ENCODE results near the gene TIGAR.

Gene TIGAR

DNA sequence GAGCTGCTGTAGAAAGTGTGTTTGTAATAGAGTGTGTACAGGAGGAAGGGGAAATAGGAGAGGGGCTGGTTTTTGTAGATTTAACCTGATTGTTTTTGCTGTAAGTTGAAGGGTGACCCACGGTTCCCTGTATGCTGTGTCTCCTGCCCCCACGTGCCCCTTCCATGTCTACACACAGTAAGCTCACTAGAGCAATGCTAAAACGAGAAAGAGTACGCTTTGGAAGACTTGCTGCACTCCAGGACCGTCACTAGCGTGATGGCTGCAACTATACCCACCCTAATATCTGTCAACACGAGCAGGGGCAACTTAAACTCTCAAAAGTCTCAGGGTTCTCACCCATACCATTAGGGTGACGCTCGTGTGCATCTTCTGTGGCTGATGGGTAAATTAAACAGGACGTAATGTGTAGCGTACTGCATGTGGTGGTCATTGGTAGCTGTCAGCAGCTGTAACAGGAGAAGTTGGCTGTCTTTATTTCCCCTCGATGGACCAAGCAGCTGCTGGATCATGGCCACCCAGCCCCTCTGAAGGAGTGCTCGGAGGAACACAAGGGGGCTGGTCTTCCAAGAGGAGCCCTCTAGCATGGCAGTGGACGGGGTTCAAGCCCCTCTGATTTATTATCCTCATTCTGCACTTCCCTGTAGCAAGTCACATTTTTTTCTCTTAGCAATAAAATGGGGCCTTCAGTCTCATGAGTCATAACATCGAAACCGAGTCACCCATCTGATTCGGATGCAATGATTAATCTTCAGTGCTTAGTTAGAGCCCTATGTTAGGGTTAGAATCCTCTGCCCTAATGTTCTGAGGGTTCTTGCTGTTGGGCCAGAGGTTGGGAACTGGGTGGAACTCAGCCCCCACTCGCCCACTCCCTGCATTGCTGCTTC, 33.4 kb upstream of the TIGAR start:
- DNase-seq (ENCODE audit: insufficient read length, low spot score) (no peak), FAIRE-seq (no peak)
- TF ChIP-seq POLR2A (IDR thresholded peaks at IDR 0.05; ENCODE audit: low read depth, low read length), result no peak

- FAIRE-seq, result no peak
- TF ChIP-seq POLR2A (IDR thresholded peaks at IDR 0.05; ENCODE audit: low read depth, low read length), result no peak
- no peak for DNase-seq (ENCODE audit: insufficient read length, low spot score)
Observed at GRCh38 chr12:4288296-4289131, 32.5 kb upstream of the TIGAR start.

DNA sequence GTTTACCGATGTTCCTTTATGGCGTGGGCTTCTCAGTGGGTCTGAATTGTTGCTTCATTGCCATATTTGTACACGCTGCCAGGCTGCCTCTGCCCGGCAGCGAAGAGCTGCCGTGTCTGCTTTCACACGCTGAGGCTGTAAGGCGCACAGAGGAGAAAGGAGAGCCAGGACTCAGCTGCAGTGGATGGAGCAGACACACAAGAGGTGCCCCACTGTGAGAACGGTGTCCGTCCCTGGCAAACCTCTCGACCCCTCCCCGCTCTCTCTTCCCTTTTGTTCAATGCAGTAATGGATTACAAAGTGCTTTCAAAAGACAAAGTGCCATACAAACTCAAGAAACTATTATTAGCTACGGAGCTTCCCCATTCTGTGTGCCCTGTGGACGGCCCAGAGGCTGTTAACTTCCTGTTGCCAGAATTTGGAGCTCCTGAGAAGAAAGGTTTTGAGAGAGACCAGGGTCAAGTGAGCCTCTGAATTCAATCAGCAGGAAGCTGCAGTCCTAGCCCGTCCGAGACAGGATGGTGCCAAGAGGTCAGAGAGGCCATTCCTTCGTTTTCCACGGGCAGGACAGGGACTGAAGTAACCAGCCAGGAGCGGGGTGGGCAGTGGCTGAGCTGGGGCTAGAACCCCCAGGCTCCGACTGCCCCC, 31.7 kb upstream of the TIGAR start:
- DNase-seq (ENCODE audit: insufficient read length, low spot score) (no peak), FAIRE-seq (no peak)
- TF ChIP-seq POLR2A (IDR thresholded peaks at IDR 0.05; ENCODE audit: low read depth, low read length), result no peak

DNA sequence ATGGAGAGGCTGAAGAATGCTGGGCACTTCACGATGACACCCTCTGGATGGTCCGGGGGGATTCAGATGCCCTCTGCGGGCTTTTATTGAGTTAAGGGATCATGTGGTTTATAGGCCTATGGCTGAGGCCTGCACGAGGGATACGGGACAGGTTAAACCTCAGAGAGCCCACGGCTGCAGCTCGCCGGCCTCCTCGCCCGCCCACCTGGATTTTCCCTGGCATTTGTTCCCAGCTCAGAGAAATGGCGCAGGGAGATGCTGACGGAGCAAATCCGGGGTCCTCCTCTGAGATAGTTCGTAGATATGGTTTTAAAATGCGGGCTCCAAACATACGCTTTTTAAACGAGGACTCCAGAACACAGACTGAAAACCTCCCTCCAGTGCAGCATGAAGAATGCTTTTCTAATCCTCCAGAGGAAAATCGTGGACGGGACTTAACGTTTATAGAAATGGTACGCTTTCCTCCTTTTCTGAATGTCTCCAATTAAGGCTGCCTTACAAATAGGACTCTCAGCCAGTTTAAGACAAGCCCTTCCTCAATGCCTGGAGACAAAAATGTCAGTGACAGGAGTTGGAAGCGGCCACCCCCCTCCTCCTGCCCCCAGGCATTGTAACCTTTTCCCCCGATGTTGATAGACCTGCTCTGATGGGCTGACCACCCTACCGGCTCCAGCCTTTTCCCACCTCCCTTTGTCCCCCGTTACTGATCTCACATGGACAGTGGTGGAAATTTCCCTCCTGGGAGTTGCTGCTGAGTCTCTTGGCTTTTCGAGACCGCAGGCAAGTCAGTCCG, 30.8 kb upstream of the TIGAR start:
- no peak for DNase-seq (ENCODE audit: insufficient read length, low spot score)
- no peak for TF ChIP-seq POLR2A (IDR thresholded peaks at IDR 0.05; ENCODE audit: low read depth, low read length)
- no peak for FAIRE-seq

DNA sequence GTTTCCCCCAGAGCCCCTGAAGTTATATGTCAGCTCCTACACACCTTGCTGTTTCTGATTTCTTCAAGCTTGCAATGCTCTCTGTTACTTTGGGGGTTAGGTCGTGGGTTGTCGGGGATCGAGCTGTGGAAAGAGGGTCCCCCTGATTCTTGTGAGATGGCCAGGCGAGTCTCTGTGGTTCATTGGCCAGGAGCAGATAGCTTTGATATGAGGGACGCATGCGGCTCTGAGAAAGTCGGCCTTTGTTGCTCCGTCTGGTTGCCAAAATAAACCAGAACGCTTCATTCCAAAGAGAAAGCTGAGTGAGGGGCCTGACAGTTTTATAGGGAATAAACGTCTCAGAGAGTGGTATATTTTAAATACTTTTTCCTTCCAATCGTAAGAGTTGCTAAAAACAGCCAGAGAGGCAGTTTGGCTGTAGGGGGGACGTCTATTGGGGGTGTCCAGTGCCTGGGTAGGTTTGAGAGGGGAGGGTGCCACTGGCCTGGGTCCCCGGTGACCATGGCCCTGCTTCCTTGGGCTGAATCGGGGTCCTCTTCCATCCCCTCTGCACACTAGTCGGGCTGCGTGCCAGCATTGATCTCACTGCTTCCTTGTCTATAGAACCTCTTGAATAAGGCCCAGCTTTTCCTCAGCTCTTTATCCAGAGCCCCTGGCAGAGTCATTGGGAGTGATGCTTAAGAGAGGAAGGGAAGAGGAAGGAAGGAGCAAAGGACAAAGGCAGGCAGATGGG, 28.5 kb upstream of the TIGAR start:
- FAIRE-seq (no peak), DNase-seq (ENCODE audit: insufficient read length, low spot score) (no peak)

GRCh38 chr12:4293299-4293965, 27.6 kb upstream of the TIGAR start:
- FAIRE-seq (no peak), DNase-seq (ENCODE audit: insufficient read length, low spot score) (no peak)
- TF ChIP-seq POLR2A (IDR thresholded peaks at IDR 0.05; ENCODE audit: low read depth, low read length), result no peak

More for the DNA sequence above, 28.5 kb upstream of the TIGAR start:
- TF ChIP-seq POLR2A (IDR thresholded peaks at IDR 0.05; ENCODE audit: low read depth, low read length), result no peak

DNA sequence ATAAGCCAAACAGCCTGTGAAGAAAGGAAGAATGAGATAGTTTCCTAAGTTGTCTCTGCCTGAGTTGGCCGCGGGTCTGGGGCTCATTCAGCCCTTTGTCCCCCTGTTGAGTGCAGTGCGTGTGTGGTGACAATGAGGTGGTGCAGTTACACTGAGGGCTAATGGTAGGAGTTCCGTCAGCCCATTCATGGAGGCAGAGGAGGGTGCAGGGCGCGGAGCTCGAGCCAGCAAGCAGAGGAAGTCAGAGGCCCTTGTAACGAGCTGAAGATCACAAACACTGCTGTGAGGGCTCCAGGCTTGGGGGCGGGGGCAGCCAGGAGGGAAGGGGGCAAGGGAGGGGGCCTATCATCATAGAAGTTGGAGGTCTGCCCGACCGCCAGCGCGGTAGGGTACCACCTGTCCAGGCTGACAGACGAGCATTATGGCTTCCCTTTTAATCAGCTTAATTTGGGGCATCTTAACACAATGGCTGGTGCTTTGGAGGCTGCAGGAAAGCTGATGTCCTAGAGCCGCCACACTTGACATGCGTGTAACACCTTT, 27.0 kb upstream of the TIGAR start:
- no peak for TF ChIP-seq POLR2A (IDR thresholded peaks at IDR 0.05; ENCODE audit: low read depth, low read length)
- DNase-seq (ENCODE audit: insufficient read length, low spot score) (no peak), FAIRE-seq (no peak)

DNA sequence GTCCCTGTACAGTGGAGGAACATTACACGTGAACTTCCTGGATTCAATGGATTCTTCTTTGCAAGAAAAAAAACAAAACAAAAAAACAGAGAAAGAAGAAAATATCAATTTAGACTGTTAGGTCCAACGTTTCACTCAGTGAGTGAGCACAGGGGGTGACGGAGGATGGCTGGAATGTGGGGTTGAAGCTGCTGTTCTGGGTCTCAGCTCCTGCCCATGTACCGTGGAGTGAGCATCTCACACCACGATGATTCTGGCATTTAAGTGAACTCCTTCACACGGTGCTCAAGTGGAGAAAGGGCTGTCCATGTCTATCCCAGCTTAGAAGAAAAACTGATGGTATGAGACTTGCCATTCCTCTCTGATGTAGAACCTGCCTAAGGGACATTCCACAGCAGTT, 24.3 kb upstream of the TIGAR start:
- FAIRE-seq (no peak), DNase-seq (ENCODE audit: insufficient read length, low spot score) (no peak)
- no peak for TF ChIP-seq POLR2A (IDR thresholded peaks at IDR 0.05; ENCODE audit: low read depth, low read length)

DNA sequence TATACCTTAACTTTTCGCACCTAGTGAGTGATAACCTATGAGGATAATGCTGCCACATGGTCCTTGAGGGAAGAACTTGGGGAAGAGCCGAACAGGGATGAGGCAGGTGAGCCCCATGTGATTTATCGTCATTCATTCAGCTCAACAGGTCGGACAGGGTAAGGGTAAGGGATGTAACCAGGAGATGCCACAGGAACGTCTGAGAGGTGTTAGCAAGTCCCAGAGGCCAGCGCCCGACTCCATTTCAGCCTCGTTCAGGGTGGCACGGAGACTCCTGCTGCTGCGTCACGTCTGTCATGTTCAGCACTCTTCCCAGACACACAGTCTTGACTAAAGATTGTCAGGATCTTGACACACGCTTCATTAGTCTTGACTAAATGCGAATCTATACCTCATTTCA, 23.4 kb upstream of the TIGAR start:
- no peak for DNase-seq (ENCODE audit: insufficient read length, low spot score)
- no peak for FAIRE-seq
- TF ChIP-seq POLR2A (IDR thresholded peaks at IDR 0.05; ENCODE audit: low read depth, low read length), result no peak

GRCh38 chr12:4300883-4301282, 20.1 kb upstream of the TIGAR start:
- no peak for TF ChIP-seq POLR2A (IDR thresholded peaks at IDR 0.05; ENCODE audit: low read depth, low read length)
- no peak for DNase-seq (ENCODE audit: insufficient read length, low spot score)
- FAIRE-seq, result no peak

DNA sequence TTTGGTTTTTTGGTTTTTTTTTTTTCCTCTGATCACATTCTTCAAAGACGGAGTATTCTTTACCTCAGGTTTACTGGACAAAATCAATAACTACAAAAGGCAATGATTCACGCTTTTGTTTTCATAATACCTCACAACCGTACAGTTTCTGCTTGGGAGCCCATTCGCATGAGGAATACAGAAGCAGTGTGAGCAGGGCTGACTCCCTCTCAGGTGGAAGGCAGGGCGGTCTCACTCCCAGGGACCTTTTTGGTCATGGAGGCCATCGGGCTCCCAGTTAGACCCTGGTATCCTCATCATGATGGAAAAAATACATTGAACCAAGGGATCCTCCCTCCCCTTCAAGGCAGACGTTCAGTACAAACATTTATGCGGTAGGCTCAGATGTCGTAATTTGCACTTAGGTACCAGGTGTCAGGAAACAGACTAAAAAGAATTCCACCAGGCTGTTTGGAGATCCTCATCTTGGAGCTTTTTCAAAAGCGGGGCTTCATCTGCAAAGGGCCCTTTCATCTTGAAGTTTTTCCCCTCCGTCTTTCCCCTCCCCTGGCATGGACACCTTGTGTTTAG, 19.0 kb upstream of the TIGAR start:
- no peak for TF ChIP-seq POLR2A (IDR thresholded peaks at IDR 0.05; ENCODE audit: low read depth, low read length)
- no peak for FAIRE-seq
- DNase-seq (ENCODE audit: insufficient read length, low spot score), result no peak

GRCh38 chr12:4302881-4303280, 18.1 kb upstream of the TIGAR start:
- FAIRE-seq (no peak), DNase-seq (ENCODE audit: insufficient read length, low spot score) (no peak)
- TF ChIP-seq POLR2A (IDR thresholded peaks at IDR 0.05; ENCODE audit: low read depth, low read length), result no peak
